Epithelial cell of proximal tubule (primary cell): Measurements from ENCODE around the gene MLF2. TPM values are rescaled to one million over a fixed set of nuclear protein-coding genes. Genes with fewer than 3 reads are reported as not detected.
"Not testable (repeated sequence)": the region's sequence is repeated elsewhere in the genome, so short reads cannot be mapped to it uniquely, and the experiment has no call there.

Experiments
- DNase-seq: peaks from one replicate; pipeline ENCODE4 v3.0.0-alpha.2; 2011; ENCODE audit warnings: low read depth
- H3K4me3 ChIP-seq: 2 replicates; pipeline ENCODE4 v1.5.1; 2011; ENCODE audit warnings: low read depth, mild to moderate bottlenecking, low read length
- CTCF ChIP-seq: conservative IDR thresholded peaks from 2 replicates; pipeline ENCODE4 v1.5.1; 2012; ENCODE audit warnings: low read depth, mild to moderate bottlenecking, low read length
- total RNA-seq: library from RNA; depleted of rRNA; stranded (reverse); fragments of >200 nt; gene quantifications from 2 replicates; pipeline ENCODE4 v1.2.3, GENCODE V29; 2015

The MLF2 gene
- total RNA-seq, 1 donor from 2014 or later: 185 TPM

DNA sequence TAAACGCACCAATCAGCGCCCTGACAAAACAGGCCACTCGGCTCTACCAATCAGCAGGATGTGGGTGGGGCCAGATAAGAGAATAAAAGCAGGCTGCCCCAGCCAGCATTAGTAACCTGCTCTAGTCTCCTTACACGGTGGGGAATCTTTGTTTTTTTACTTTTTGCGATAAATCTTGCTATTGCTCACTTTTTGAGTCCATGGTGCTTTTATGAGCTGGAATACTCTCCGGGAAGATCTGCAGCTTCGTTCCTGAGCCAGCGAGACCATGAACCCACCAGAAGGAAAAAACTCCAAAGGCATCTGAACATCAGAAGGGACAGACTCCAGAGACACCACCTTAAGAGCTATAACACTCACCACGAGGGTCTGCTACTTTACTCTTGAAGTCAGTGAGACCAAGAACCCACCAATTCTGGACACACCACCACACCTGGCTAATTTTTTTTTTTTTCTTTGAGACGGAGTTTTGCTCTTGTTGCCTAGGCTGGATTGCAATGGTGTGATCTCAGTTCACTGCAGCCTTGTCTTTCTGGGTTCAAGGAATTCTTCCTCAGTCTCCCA is 36.0 kb downstream of the MLF2 start:
- no peak overlapping the region for H3K4me3 ChIP-seq
- no peak for TF ChIP-seq CTCF

GRCh38 chr12:6716031-6716873 is 36.7 kb downstream of the MLF2 start:
- H3K4me3 ChIP-seq, DNase-seq: not testable (repeated sequence)

More for the DNA sequence above, 36.0 kb downstream of the MLF2 start:
- DNase-seq: no peak

DNA sequence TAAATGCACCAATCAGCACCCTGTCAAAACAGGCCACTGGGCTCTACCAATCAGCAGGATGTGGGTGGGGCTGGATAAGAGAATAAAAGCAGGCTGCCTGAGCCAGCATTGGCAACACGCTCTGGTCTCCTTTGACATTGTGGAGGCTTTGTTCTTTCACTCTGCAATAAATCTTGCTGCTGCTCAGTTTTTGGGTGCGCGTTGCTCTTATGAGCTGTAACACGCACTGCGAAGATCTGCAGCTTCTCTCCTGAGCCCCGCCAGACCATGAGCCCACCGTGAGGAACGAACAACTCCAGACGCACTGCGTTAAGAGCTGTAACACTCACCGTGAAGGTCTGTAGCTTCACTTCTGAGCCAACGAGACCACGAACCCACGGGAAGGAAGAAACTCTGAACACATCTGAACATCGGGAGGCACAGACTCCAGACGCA is 44.0 kb downstream of the MLF2 start:
- no peak overlapping the region for H3K4me3 ChIP-seq
- no peak for TF ChIP-seq CTCF
- no peak for DNase-seq

DNA sequence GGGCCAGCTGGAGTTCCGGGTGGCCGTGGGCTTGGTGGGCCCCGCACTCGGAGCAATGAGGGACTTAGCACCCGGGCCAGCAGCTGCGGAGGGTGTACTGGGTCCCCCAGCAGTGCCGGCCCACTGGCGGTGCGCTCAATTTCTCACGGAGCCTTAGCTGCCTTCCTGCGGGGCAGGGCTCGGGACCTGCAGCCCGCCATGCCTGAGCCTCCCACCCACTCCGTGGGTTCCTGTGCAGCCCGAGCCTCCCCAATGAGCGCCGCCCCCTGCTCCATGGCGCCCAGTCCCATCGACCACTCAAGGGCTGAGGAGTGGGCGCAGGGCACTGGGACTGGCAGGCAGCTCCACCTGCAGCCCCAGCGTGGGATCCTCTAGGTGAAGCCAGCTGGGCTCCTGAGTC is 44.6 kb downstream of the MLF2 start:
- not testable (repeated sequence) for H3K4me3 ChIP-seq, DNase-seq

DNA sequence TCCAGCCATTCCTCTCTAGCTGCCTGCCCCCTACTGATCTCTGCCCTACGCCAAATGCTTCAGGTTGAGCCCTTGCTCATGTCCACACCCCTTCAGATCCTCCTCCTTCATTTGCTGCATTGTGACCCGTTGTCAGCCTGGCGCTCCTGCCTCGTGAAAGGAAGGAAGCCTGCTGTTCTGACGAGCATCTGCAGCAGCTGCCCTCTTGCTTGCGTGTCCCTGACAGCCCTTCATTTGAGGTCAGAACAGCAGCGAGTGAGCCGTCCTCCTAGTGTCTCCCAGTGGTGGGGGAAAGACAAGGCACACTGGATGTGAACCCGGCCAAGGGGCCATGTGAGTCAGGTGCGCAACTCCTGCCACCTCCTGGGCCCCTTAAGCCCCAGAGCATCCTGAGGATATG is 49.3 kb downstream of the MLF2 start:
- TF ChIP-seq CTCF: no peak
- H3K4me3 ChIP-seq: no peak overlapping the region
- DNase-seq: no peak

DNA sequence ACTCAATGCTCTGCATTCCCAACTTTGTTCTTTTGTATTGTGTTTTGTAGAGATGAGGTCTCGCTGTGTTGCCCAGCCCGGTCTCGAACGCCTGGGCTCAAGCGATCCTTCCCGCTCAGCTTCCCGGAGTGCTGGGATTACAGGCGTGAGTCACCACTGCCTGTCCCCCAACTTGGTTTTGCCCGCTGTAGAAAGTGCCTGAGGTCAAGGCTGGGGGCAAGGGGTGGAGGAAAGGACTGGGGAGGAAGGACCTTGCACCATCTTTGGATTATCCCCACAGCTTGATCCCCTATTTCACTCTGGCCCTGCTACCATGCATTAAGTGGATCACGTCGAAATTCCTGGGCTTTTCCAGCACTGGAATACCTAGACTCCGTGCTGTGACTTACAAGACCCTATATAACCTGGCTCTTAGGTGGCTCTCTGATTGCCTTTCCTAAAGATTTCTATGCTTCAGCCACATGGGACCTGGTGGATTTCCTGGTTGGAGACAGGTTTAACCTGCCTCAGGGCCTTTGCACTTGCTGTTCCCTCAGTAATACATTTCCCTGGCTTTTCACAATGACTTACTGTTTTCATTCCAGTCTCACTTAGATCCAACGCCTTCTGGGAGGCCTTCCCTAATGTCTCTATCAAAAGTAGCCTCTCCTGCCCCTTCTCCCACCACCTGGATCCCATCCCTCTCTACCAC is 51.7 kb downstream of the MLF2 start:
- TF ChIP-seq CTCF: no peak
- no peak for DNase-seq

DNA sequence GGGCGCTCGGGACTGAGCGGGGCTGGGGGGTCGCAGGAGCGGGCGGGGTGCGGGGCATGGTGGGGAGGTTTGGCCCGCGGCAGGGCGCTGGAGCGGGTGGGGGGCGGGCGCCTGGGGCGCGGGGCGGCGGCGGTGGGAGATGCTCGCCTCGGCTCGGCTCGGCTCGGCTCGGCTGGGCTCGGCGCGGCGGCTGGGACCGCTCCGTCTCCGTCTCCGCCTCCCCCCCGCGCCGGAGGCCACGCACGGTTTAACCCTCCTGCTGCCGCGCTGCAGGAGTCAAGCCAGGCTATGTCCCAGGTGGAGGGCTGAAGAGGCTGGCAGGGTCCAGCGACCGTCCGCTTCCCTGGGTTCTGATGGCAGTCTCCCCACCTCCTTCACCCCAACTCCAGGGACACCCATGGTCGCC is 52.3 kb downstream of the MLF2 start, which contains the start of gene PIANP:
Gene PIANP (minus strand): TSS at position 170 of the 406 bp plus-strand sequence. CDS start 2,754 bp downstream, outside the sequence.
- peak within 1 kb of the TSS; percentile 57 for H3K4me3 ChIP-seq
- no peak for TF ChIP-seq CTCF
- DNase-seq: no peak

More for the DNA sequence above, 51.7 kb downstream of the MLF2 start:
- H3K4me3 ChIP-seq: peak overlapping the region; percentile 52
